ENCODE data around the gene ONECUT1. TPM values are rescaled to one million over a fixed set of nuclear protein-coding genes. Genes with fewer than 3 reads are reported as not detected.
A peak's percentile ranks its signal among the peaks of the same experiment; 100 is the strongest.

ONECUT1 gene
- total RNA-seq, 1 donor from 2014 or later: 0.15 TPM

- H3K9me3 Mint-ChIP-seq (ENCODE audit: low read depth): no peaks in the 10 kb centered on the region
- no peak overlapping the region for H3K4me3 Mint-ChIP-seq (ENCODE audit: unreplicated experiment)
- H3K4me1 Mint-ChIP-seq (ENCODE audit: low read depth): no peaks in the 10 kb centered on the region
- H3K27me3 Mint-ChIP-seq (ENCODE audit: low read depth): peaks cover 10% of the 10 kb centered on the region
- no peak for DNase-seq (ENCODE audit: low spot score)
- H3K36me3 Mint-ChIP-seq (ENCODE audit: low read depth): no peaks in the 10 kb centered on the region
- TF ChIP-seq CTCF (IDR thresholded peaks at IDR 0.05): no peak
- no peak overlapping the region for H3K27ac Mint-ChIP-seq (ENCODE audit: unreplicated experiment)
Measured at GRCh38 chr15:52738311-52738710, 51.8 kb downstream of the ONECUT1 start.

GRCh38 chr15:52737720-52738119 is 52.4 kb downstream of the ONECUT1 start:
- no peaks in the 10 kb centered on the region for H3K9me3 Mint-ChIP-seq (ENCODE audit: low read depth)
- DNase-seq (ENCODE audit: low spot score): no peak
- no peak overlapping the region for H3K27ac Mint-ChIP-seq (ENCODE audit: unreplicated experiment)
- no peak overlapping the region for H3K4me3 Mint-ChIP-seq (ENCODE audit: unreplicated experiment)
- no peaks in the 10 kb centered on the region for H3K36me3 Mint-ChIP-seq (ENCODE audit: low read depth)
- H3K27me3 Mint-ChIP-seq (ENCODE audit: low read depth): peaks cover 10% of the 10 kb centered on the region
- no peak for TF ChIP-seq CTCF (IDR thresholded peaks at IDR 0.05)
- no peaks in the 10 kb centered on the region for H3K4me1 Mint-ChIP-seq (ENCODE audit: low read depth)

GRCh38 chr15:52735231-52736089 is 54.7 kb downstream of the ONECUT1 start:
- no peak for DNase-seq (ENCODE audit: low spot score)
- Mint-ChIP-seq H3K27me3 (ENCODE audit: low read depth) (peaks cover 10% of the 10 kb centered on the region), H3K4me1 (ENCODE audit: low read depth) (no peaks in the 10 kb centered on the region), H3K27ac (ENCODE audit: unreplicated experiment) (no peak overlapping the region), H3K9me3 (ENCODE audit: low read depth) (no peaks in the 10 kb centered on the region), H3K4me3 (ENCODE audit: unreplicated experiment) (no peak overlapping the region), H3K36me3 (ENCODE audit: low read depth) (no peaks in the 10 kb centered on the region)
- peak; percentile 97 for TF ChIP-seq CTCF (IDR thresholded peaks at IDR 0.05)

GRCh38 chr15:52734329-52734728 is 55.8 kb downstream of the ONECUT1 start:
- no peak for DNase-seq (ENCODE audit: low spot score)
- Mint-ChIP-seq H3K4me1 (ENCODE audit: low read depth) (peaks cover 7% of the 10 kb centered on the region), H3K27me3 (ENCODE audit: low read depth) (peaks cover under 1% of the 10 kb centered on the region), H3K36me3 (ENCODE audit: low read depth) (no peaks in the 10 kb centered on the region), H3K27ac (ENCODE audit: unreplicated experiment) (no peak overlapping the region), H3K4me3 (ENCODE audit: unreplicated experiment) (no peak overlapping the region), H3K9me3 (ENCODE audit: low read depth) (no peaks in the 10 kb centered on the region)
- no peak for TF ChIP-seq CTCF (IDR thresholded peaks at IDR 0.05)

- TF ChIP-seq CTCF (IDR thresholded peaks at IDR 0.05): no peak
- H3K36me3 Mint-ChIP-seq (ENCODE audit: low read depth): no peaks in the 10 kb centered on the region
- H3K9me3 Mint-ChIP-seq (ENCODE audit: low read depth): no peaks in the 10 kb centered on the region
- peaks cover 11% of the 10 kb centered on the region for H3K4me1 Mint-ChIP-seq (ENCODE audit: low read depth)
- no peak overlapping the region for H3K27ac Mint-ChIP-seq (ENCODE audit: unreplicated experiment)
- no peak for DNase-seq (ENCODE audit: low spot score)
- H3K27me3 Mint-ChIP-seq (ENCODE audit: low read depth): no peaks in the 10 kb centered on the region
- no peak overlapping the region for H3K4me3 Mint-ChIP-seq (ENCODE audit: unreplicated experiment)
Measured at GRCh38 chr15:52733696-52734255, 56.4 kb downstream of the ONECUT1 start.
